B cell (primary cell): ENCODE measurements around the gene CD276. TPM values are rescaled to one million over a fixed set of nuclear protein-coding genes. Genes with fewer than 3 reads are reported as not detected.

Experiments
- ATAC-seq: fragments of 200-7000 bp; cut with Tn5 transposase; one replicate; pipeline ENCODE4 v1.10.0; 2021; ENCODE audit warnings: low read depth, mild to moderate bottlenecking, moderate number of reproducible peaks, moderate library complexity
- CTCF ChIA-PET: fragments of 350-600 bp; sonication (Branson Sonifier 250); formaldehyde crosslinking; loops from one replicate; lab custom pipeline; 2021; ENCODE audit warnings: antibody characterized with exemption, inconsistent platforms; lab: Charles Lee
- POLR2A ChIA-PET: fragments of 350-600 bp; sonication (Branson Sonifier 250); formaldehyde crosslinking; loops from one replicate; lab custom pipeline; 2021; ENCODE audit warnings: antibody characterized with exemption; lab: Charles Lee
- DNase-seq: peaks from one replicate; pipeline ENCODE4 v3.0.0; 2013
- H2AFZ ChIP-seq: 2 replicates; pipeline ENCODE4 v1.6.1; 2012; ENCODE audit warnings: mild to moderate bottlenecking, low read depth, low read length; ENCODE audit not compliant: insufficient read depth, poor library complexity, severe bottlenecking
- H3K27ac ChIP-seq, 2 donors: 1 replicate in 1 of 2; 2 replicates in 1 of 2; pipeline ENCODE4 v1.5.1; 2012 to 2013; ENCODE audit warnings: low read length in 2 of 2, mild to moderate bottlenecking in 2 of 2, moderate library complexity in 1 of 2
- H3K27me3 ChIP-seq, 4 experiments: fragments of 200-600 bp in 1 of 4; sonication (generic) in 1 of 4; replicated peaks in 1 of 4; 1 replicate in 2 of 4; 2 replicates in 2 of 4; pipeline versions ENCODE4 v1.6.1 to v1.7.0; 2013 to 2016; ENCODE audit warnings: low read length in 3 of 4, mild to moderate bottlenecking in 2 of 4, mixed read lengths in 1 of 4, moderate library complexity in 1 of 4; ENCODE audit not compliant: insufficient read depth in 4 of 4, control insufficient read depth in 3 of 4; ENCODE audit errors: control extremely low read depth in 1 of 4
- H3K36me3 ChIP-seq, 2 experiments: replicated peaks in 1 of 2; 1 replicate in 1 of 2; 2 replicates in 1 of 2; pipeline versions ENCODE4 v1.6.1 to v1.7.1; 2013; ENCODE audit warnings: low read length in 1 of 2; ENCODE audit not compliant: insufficient read depth in 2 of 2, control insufficient read depth in 1 of 2; ENCODE audit errors: control extremely low read depth in 1 of 2, extremely low read depth in 1 of 2
- H3K4me1 ChIP-seq, 2 donors: fragments of 200-600 bp in 1 of 2; sonication (generic) in 1 of 2; 1 replicate in 1 of 2; 2 replicates in 1 of 2; pipeline versions ENCODE4 v1.5.1 to v1.6.1; 2013 to 2017; ENCODE audit warnings: low read length in 2 of 2; ENCODE audit not compliant: control insufficient read depth in 2 of 2, insufficient read depth in 2 of 2
- H3K4me2 ChIP-seq: replicated peaks from 2 replicates; pipeline ENCODE3; 2012; ENCODE audit warnings: mild to moderate bottlenecking, low read depth, low read length; ENCODE audit not compliant: poor library complexity, severe bottlenecking
- H3K4me3 ChIP-seq, 5 experiments: fragments of 200-600 bp in 1 of 5; sonication (generic) in 1 of 5; 1 replicate in 3 of 5; 2 replicates in 2 of 5; pipeline versions ENCODE4 v1.5.1 to v1.7.0; 2011 to 2016; ENCODE audit warnings: low read length in 4 of 5, mild to moderate bottlenecking in 4 of 5, low read depth in 2 of 5, control low read depth in 1 of 5, moderate library complexity in 1 of 5; ENCODE audit not compliant: insufficient read depth in 1 of 5; ENCODE audit errors: control extremely low read depth in 1 of 5, extremely low read depth in 1 of 5
- H3K79me2 ChIP-seq: fragments of 200-600 bp; sonication (generic); one replicate; pipeline ENCODE4 v1.6.0; 2016; ENCODE audit warnings: low read length; ENCODE audit not compliant: control insufficient read depth, insufficient read depth
- H3K9ac ChIP-seq: fragments of 200-600 bp; sonication (generic); 2 replicates; pipeline ENCODE4 v1.6.1; 2017; ENCODE audit warnings: mild to moderate bottlenecking, low read length, moderate library complexity
- H3K9me3 ChIP-seq, 3 donors: one replicate each; pipeline versions ENCODE4 v1.6.1 to v1.7.1; 2013; ENCODE audit warnings: low read length in 2 of 3; ENCODE audit not compliant: control insufficient read depth in 2 of 3, insufficient read depth in 1 of 3; ENCODE audit errors: control extremely low read depth in 1 of 3
- H4K20me1 ChIP-seq: 2 replicates; pipeline ENCODE4 v1.6.0; 2012; ENCODE audit warnings: mild to moderate bottlenecking, low read length; ENCODE audit not compliant: insufficient read depth, control insufficient read depth, poor library complexity, severe bottlenecking
- H3K27ac Mint-ChIP-seq: one replicate; pipeline ENCODE4 v1.8.0; 2021; ENCODE audit warnings: mixed read lengths
- H3K27me3 Mint-ChIP-seq: one replicate; pipeline ENCODE4 v1.8.0; 2021; ENCODE audit warnings: mixed read lengths
- H3K4me1 Mint-ChIP-seq: one replicate; pipeline ENCODE4 v1.8.0; 2021; ENCODE audit warnings: mixed read lengths
- H3K4me3 Mint-ChIP-seq: one replicate; pipeline ENCODE4 v1.8.0; 2021; ENCODE audit warnings: mixed read lengths
- H3K9me3 Mint-ChIP-seq: one replicate; pipeline ENCODE4 v1.8.0; 2022; ENCODE audit warnings: mixed read lengths; ENCODE audit not compliant: insufficient read depth
- CTCF ChIP-seq: fragments of 200-600 bp; IDR thresholded peaks from one replicate; pipeline ENCODE4 v1.8.0; 2022; ENCODE audit warnings: antibody characterized with exemption, mild to moderate bottlenecking
- EZH2 ChIP-seq: IDR thresholded peaks from 2 replicates; pipeline ENCODE4 v1.6.1; 2012; ENCODE audit warnings: borderline replicate concordance, low read depth, mild to moderate bottlenecking, moderate library complexity, low read length; ENCODE audit not compliant: insufficient read depth, poor library complexity, severe bottlenecking
- WGBS: methylation state at CpG from one replicate; pipeline ENCODE4 v1.1.5; 2013; ENCODE audit warnings: missing lambda C conversion rate; ENCODE audit not compliant: insufficient coverage; 5-methylcytosine and 5-hydroxymethylcytosine counted together
- intact Hi-C: fragments of 100-400 bp; cut with micrococcal nuclease; formaldehyde crosslinking; loops from one replicate; pipeline ENCODE4 v1.10.0; 2022
- polyA plus RNA-seq: library from polyadenylated mRNA; depleted of rRNA; stranded (reverse); fragments of >200 nt; gene quantifications from 2 replicates; pipeline ENCODE4 v1.2.3, GENCODE V29; 2012
- total RNA-seq, 2 donors: library from RNA; stranded (reverse); fragments of 120-200 nt in 1 of 2; gene quantifications; 1 replicate in 1 of 2; 2 replicates in 1 of 2; pipeline versions ENCODE4 v1.2.3 to v1.2.4, GENCODE V29; 2013 to 2022

Gene CD276
- total and polyA plus RNA-seq, 2 donors (not counting 1 experiment from before 2014, with no cell fraction given) = not detected

GRCh38 chr15:73722425-73722824, 38.2 kb downstream of the CD276 start:
- POLR2A ChIA-PET = no interaction called here
- H3K79me2 ChIP-seq = no peaks in the 10 kb centered on the region
- H3K4me1 ChIP-seq = no peaks in the 10 kb centered on the region
- H3K36me3 ChIP-seq = no peaks in the 10 kb centered on the region
- Mint-ChIP-seq H3K27ac (no peak overlapping the region), H3K9me3 (no peaks in the 10 kb centered on the region), H3K4me1 (no peaks in the 10 kb centered on the region), H3K4me3 (no peak overlapping the region), H3K27me3 (peaks cover 26% of the 10 kb centered on the region)
- H2AFZ ChIP-seq = no peak overlapping the region
- ATAC-seq (no peak), DNase-seq (no peak)
- CTCF ChIA-PET = no interaction called here
- no peaks in the 10 kb centered on the region for H3K9me3 ChIP-seq
- no peak overlapping the region for H3K4me3 ChIP-seq
- no peak overlapping the region for H3K9ac ChIP-seq
- 92% methylated on average over 3 of the region's 3 CpGs for WGBS
- no peak overlapping the region for H3K4me2 ChIP-seq
- H3K27me3 ChIP-seq = peaks cover 0 to 3% (median 0%) of the 10 kb centered on the region in 4 experiments
- intact Hi-C loops = no loop called here
- TF ChIP-seq CTCF (no peak), EZH2 (no peak)
- no peak overlapping the region for H3K27ac ChIP-seq
- H4K20me1 ChIP-seq = no peaks in the 10 kb centered on the region

GRCh38 chr15:73723191-73723590, 39.0 kb downstream of the CD276 start:
- ATAC-seq = no peak
- POLR2A ChIA-PET = no interaction called here
- no peaks in the 10 kb centered on the region for H3K4me1 ChIP-seq
- H3K27ac ChIP-seq = no peak overlapping the region
- no peaks in the 10 kb centered on the region for H3K4me1 Mint-ChIP-seq
- H3K36me3 ChIP-seq = no peaks in the 10 kb centered on the region
- H3K9me3 Mint-ChIP-seq = no peaks in the 10 kb centered on the region
- H2AFZ ChIP-seq = no peak overlapping the region
- no peak overlapping the region for H3K4me2 ChIP-seq
- no peaks in the 10 kb centered on the region for H3K79me2 ChIP-seq
- H3K9me3 ChIP-seq = no peaks in the 10 kb centered on the region
- no peak overlapping the region for H3K4me3 Mint-ChIP-seq
- H3K27me3 Mint-ChIP-seq = peaks cover 26% of the 10 kb centered on the region
- intact Hi-C loops = no loop called here
- CTCF ChIA-PET = no interaction called here
- TF ChIP-seq CTCF (no peak), EZH2 (no peak)
- no peak for DNase-seq
- no peaks in the 10 kb centered on the region for H4K20me1 ChIP-seq
- H3K27me3 ChIP-seq = peaks cover 0 to 3% (median 0%) of the 10 kb centered on the region in 4 experiments
- 67% methylated on average over 2 of the region's 4 CpGs for WGBS
- no peak overlapping the region for H3K9ac ChIP-seq
- no peak overlapping the region for H3K27ac Mint-ChIP-seq
- no peak overlapping the region for H3K4me3 ChIP-seq
